GM12873 (cell line): Measurements from ENCODE around the gene KIAA0753.

Source experiments
- CTCF ChIP-seq: IDR thresholded peaks from 2 replicates; pipeline ENCODE4 v1.5.1; 2012; ENCODE audit warnings: low read depth, mild to moderate bottlenecking, moderate library complexity, low read length, control low read depth; ENCODE audit not compliant: insufficient read depth; ENCODE audit errors: missing control alignments

The KIAA0753 gene

GRCh38 chr17:6640536-6641246 is at the start of gene KIAA0753, which contains the start of gene TXNDC17:
Gene KIAA0753 (minus strand): TSS chr17:6640711. CDS start chr17:6635103, 5,608 bp downstream.
Gene TXNDC17 (plus strand): TSS chr17:6641060. CDS start chr17:6641083, 23 bp downstream.
- TF ChIP-seq CTCF = no peak

GRCh38 chr17:6688944-6689343 is 48.4 kb upstream of the KIAA0753 start:
- TF ChIP-seq CTCF = no peak

- TF ChIP-seq CTCF = no peak
Observed at GRCh38 chr17:6686026-6686425, 45.5 kb upstream of the KIAA0753 start.

- no peak for TF ChIP-seq CTCF
Observed at GRCh38 chr17:6684881-6685767, 44.6 kb upstream of the KIAA0753 start.

- TF ChIP-seq CTCF = no peak
Observed at GRCh38 chr17:6684460-6684783, 43.9 kb upstream of the KIAA0753 start.

GRCh38 chr17:6683730-6684459 is 43.4 kb upstream of the KIAA0753 start:
- TF ChIP-seq CTCF = no peak
